ENCODE results near the gene GALNT1.

Gene GALNT1

DNA sequence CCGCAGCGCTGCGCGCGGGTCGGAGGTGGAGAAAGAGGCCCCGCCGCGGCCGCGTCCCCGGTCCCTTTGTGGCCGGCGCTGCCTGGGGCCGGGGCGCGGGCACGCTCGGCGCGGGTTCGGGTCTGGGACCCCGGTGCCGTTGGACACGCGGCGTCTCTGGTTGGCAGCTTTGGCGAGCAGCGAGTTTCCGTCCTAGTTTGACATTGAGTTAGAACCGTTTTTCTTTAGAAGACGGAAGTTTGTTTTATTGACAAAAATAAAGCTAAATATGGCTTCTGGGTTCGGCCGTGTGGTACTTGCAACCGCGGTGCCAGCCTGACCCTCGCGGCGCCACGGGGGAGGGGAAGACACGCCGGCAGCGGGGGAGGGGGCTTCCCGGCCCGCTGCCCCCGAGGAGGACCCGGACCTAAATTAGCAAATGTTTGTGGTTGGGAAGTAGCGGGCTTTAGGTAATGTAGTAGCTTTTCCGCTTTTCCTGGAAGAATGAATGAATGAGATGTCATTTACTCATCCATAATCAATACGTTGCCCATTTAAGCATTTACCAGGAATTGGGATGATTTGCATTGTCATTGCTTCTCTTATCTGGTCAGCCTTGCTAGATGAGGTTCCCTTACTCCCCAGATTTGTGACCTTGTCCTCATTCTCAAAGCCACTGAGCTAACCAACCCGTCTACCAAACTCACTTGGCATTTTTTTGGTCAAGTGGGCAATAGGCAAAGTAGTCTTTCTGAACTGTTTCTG lies 530 bp downstream of the GALNT1 start:
- DNase-seq (ENCODE audit: low spot score), result no peak

DNA sequence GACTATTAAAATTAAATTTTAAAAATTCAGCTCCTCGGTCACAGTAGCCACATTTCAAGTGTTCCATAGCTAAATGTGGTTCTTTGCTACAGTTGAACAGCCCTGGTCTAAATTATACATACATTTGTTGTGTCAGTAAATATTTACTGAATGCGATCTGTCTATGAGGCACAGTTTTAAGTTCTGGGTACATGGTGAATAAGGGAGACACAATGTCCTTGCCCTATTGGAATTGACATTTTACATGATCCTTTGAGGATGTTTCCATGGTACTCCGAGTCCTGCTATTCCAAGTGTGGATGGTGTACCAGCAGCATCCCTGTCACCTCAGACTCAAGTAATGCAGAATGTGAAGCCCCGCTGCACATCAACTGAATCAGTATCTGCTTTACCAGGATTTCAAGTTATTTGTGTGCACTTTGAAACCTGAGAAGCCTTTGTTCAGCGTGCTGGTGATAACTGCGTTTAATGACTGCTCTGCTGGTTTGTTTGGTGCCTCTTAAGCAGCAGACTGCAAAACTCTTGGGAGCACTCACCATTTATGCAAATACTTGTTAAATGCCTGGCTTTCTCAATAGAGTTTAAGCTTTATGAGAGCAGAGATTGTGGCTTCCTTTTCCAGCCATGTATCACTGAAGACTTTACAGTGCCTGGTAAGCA lies 1.5 kb downstream of the GALNT1 start:
- peak; percentile 56 for DNase-seq (ENCODE audit: low spot score)

DNA sequence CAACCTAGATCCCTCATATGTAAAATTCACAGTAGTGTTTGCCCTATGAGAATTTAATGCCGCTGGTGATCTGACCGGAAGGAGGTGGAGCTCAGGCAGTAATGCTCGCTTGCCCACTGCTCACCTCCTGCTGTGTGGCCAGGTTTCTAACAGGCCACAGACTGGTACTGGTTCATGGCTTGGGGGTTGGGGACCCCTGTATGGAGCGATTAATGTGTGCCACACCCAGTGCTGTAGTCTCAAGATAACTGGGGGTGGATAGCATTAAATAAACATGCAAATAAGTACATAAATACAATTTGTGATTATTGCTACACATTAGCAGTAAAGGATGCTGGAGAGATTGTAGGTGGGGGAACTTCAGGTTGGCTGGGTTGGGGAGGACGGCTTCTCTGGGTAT lies 3.2 kb downstream of the GALNT1 start:
- no peak for DNase-seq (ENCODE audit: low spot score)

DNA sequence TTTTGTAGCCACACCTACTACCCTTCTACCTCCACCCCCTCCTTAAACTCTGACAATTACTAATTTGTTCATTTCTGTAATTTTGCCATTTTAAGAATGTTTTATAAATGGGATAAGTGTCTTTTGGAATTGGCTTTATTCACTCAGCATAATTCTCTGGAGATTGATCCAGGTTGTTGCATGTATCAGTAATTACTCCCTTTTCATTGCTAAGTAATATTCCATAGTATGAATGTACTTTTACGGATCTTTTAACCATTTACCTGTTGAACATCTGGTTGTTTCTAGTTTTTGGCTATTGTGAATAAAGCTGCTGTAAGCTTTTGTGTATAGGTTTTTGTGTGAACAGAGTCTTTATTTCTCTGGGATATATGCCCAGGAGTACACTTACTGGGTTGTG lies 4.1 kb downstream of the GALNT1 start:
- no peak for DNase-seq (ENCODE audit: low spot score)

DNA sequence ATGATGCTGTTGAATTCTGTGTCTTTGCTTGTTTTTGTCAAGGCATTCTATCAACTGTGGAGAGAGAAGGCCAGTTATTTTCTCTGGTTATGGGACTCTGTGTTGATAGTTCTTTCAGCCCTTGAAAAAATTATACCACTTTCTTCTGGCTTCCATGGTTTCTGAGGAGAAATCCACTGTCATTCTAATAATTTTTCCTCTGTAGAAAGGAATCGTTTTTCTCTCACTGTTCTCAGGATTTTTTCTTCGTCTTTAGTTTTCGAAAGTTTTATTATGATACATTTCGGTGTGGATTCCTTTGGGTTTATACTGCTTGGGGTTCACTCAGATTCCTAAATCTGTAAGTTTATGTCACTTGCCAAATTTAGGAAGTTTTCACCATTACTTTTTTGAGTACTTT lies 6.6 kb downstream of the GALNT1 start:
- DNase-seq (ENCODE audit: low spot score), result no peak

DNA sequence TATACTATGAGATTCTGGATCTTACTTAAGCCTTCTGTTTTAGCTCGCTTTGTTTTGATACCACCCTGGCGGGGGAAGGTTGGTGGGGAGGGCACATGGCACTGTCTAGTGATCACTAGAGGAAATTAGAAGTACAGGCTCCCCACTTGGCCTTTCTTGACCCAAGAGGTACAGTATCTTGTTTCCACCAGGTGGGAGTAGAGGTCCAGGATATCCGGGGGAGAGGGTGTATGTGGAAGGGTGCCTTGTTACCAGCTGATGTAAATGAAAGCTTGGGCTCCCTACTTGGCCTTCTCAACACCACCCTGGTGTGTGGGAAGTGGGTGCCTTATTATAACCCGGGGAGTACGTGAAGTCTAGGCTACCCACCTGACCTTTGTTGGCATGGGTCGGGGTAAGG lies 7.5 kb downstream of the GALNT1 start:
- no peak for DNase-seq (ENCODE audit: low spot score)

DNA sequence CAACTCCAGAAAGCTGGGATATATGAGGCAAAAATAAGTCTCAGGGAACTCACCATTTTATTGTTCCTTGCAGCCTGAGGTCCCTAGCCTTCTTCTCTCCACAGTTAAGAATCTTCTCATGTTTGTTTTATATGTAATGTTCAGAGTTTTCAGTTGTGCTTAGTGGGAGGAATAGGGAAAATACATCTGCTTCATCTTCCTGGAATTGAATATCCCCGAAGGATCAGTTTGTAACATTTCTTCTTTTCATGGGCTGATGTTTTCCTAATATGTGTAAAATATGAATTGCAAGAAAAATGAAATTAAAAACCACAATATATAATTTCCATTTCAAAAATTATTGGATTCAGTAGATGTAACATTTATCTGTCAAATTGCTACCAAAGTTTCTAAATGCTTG lies 8.0 kb downstream of the GALNT1 start:
- DNase-seq (ENCODE audit: low spot score), result no peak

DNA sequence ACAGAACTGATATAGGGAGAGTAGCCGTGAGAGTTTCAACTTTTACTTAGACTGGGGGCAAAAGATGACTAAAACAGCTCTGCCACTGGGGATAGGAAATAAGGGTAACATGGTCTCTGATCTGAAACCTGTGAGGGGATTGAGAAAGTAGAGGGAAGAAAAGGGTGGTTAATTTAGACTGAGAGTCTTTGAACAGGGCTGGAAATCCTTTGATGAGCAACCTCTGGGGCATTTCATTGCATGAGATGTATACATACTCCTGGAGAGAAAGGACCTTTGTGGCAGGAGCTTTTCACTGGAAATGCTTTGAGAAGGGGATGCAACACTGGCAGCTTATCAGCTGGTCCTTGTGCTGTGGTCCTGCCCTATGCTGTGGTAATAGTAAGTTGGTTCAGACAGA lies 9.4 kb downstream of the GALNT1 start:
- no peak for DNase-seq (ENCODE audit: low spot score)

DNA sequence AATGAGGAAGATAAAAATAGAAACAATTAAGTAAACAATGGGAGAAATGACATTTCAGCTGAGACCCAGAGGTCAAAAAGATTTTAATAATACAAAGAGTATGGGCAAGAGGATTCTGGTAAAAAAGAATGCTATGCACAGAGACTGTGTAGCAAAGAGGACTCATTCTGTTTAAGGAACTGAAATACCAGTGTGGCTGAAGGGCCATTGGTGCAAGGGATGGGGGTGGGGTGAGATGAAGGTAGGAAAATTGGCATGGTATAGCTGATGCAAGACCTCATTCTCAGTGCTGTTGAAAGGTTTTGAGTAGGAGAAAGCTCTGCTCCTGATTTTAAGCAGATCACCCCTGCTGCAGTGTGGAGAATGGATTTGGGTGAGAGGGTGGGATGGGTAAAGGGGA lies 10.8 kb downstream of the GALNT1 start:
- no peak for DNase-seq (ENCODE audit: low spot score)

DNA sequence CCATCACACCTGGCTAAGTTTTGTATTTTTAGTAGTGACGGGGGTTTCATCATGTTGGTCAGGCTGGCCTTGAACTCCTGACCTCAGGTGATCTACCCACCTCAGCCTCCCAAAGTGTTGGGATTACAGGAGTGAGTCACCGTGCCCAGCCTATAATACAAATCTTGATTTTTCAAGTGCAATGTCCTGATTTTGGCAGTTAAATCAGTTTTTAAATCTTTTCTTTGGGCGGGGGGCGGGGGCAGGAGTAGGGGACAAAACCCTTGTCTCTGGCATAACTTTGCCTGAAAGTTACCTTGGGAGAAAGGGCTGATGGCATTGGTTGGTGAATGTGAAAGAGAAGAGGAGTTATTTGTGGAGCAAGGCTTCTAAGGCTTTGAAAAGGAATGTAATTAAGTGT lies 12.3 kb downstream of the GALNT1 start:
- no peak for DNase-seq (ENCODE audit: low spot score)

DNA sequence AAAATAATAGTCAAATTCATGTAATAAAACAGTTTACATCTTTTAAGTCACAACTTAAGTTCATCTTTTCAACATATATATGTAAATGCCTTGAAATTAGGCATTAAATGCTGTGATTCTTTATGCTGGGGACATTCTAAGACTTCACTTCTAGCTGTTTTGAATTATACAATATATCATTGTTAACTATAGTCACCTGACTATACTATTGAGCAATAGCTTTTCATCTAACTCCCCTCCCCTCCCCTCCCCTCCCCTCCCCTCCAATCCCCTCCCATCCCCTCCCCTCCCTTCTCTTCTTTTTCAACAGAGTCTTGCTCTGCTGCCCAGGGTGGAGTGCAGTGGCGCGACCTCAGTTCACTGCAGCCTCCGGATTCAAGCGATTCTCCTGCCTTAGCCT lies 16.2 kb downstream of the GALNT1 start:
- no peak for DNase-seq (ENCODE audit: low spot score)

DNA sequence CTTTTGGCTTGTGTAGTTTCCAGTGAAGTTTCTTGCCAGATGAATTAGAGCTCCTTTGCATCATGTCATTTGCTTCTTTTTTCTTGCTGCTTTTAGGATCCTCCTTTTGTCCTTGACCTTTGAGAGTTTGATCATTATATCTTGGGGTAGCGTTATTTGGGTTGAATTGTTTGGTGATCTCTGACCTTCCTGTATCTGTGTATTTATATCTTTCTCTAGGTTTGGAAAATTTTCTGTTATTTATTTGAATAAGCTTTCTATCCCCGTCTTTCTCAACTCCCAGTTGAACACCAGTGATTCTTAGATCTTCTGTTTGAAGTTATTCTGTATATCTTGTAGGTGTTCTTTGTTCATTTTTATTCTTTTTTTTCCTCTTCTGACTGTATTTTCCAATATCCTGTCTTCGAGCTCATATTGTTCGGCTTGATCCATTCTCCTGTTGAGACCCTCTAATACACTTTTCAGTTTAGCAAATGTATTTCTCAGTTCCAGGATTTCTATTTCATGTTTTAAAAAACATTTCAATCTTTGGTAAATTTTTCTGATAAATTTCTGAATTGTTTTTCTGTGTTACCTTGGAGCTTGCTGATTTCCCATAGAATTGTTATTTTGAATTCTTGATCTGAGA lies 20.8 kb downstream of the GALNT1 start:
- no peak for DNase-seq (ENCODE audit: low spot score)

DNA sequence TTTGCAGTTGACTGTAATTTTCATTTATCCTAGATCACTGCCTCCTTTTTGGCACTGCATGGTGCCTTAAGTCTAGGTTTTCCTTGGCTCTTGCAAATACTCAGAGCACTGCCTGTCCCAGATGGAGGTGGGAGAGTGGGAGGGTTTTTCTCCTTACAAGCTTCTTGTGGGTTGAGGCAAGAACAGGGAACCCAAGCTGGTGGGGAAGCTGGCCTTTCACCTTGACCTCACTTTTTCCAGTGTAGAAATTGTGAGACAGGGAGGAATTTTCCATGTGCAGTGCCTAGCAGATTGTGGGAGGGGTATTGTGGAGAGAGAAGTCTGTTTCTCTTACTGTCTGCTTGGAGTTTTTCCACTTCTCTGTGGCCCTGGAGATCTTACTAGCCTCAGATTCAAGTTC lies 21.5 kb downstream of the GALNT1 start:
- DNase-seq (ENCODE audit: low spot score), result no peak

DNA sequence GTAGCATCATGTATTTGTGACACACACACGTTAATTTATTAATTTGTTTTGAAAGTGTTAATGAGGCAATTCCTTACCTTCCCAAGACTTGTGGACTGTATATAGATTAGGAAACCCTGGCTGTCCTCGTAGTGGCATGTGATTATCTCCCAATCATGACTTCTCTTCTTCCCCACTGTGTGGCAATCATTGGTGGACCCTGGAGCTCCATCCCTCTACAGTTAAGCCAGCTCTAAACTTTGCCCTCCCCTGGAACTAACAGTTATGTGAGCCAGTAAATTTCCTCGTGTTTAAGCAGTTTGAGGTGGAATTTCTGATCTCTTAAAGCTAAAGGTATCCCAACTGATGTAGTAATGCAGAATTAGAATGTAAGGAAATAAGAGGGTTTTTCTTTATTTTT lies 22.0 kb downstream of the GALNT1 start:
- DNase-seq (ENCODE audit: low spot score), result no peak

DNA sequence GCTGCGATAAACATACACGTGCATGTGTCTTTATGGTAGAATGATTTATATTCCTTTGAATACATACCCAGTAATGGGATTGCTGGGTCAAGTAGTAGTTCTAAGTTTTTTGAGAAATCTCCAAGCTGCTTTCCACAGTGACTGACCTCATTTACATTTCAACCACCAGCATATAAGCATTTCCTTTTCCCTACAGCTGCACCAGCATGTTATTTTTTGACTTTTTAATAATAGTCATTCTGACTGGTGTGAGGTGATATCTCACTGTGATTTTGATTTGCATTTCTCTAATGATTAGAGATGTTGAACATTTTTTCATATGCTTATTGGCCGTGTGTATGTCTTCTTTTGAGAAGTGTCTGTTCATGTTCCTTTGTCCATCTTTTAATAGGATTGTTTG lies 22.8 kb downstream of the GALNT1 start:
- no peak for DNase-seq (ENCODE audit: low spot score)

DNA sequence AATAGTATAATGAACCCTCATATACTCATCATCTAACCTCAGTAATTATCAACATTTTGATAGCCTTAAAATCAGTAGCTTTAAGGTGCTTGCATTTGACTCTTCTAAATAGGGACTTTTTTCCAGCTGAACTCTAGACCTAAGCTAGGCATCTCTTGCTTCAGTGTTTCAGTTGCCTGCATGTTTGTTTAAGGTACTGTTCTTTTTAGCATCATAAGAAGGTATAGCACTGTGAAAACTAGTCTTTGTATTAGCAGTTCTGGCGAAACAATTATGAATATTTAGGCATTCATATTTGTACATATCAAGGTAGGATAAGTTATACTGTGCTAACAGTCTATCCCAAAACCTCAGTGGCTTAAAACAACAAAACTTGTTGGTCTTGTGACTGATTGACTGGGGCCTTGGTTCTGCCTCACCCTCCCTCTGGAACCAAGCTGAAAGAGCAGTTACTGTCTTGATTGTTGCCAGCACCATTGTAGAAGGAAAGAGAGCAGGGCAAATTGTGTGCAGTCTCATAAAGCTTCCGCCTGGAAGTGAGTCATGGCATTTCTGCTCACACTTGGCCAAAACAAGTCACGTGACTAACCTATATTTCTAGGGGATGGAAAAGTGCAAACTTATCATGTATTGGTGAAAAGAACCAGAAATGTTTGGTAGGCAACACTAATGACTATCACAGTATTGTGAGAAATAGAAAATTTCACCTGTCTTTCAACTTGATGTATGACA lies 24.3 kb downstream of the GALNT1 start:
- no peak for DNase-seq (ENCODE audit: low spot score)

DNA sequence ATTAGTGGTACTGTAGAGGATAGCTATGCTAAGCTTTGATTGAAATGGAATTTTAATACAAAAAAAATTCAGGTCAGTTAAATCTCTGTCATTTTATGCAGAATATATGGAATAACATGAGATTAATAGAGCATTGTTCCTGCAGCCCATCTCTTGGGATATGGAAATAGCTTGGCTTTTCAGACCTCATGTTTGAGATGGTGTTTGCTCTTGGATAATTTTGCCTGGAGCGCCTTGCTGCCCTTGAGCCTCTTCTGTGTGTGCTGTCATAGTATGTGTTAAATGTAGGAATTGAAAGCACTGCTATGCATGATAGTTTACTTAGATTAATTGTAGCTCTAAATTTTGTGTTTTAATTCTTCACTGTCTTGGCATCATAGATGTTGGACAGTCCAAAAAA lies 27.7 kb downstream of the GALNT1 start:
- no peak for DNase-seq (ENCODE audit: low spot score)

DNA sequence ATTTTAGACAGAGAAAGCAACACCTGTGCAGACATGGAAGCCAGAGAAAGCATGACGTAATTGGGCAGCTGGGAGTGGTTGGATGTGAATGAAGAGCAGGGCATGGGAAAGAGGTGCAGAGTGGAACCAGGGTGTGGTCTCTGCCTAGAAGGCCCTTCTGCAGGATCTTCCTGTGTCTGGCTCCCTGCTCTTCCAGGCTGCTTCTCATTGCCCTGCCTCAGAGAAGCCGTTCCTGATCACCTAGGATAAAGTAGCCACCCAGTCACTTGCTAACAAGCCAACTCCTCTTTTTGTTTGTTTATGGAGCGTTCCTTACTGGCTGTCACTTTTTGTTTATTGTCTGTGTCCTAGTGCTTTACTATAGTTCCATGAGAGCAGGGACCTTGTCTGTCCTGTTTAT lies 28.5 kb downstream of the GALNT1 start:
- no peak for DNase-seq (ENCODE audit: low spot score)

DNA sequence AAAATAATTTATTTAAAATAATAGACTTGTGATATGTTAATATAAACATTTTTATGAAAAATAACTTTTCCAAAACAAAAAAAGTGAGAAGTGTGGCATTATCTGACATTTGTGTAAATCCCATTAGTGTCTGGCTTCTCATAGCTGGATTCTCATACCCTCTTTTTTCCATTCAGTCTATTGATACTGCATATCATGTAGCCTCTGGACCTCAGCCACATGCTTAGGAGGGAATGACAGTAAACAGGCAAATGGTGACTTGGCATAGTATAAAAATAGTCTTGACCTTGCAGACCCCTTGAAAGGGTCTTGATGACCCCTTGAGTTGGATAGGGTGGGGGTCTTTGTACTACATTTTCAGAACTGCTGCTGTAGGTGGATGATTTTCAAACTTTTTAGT lies 29.2 kb downstream of the GALNT1 start:
- DNase-seq (ENCODE audit: low spot score), result no peak

DNA sequence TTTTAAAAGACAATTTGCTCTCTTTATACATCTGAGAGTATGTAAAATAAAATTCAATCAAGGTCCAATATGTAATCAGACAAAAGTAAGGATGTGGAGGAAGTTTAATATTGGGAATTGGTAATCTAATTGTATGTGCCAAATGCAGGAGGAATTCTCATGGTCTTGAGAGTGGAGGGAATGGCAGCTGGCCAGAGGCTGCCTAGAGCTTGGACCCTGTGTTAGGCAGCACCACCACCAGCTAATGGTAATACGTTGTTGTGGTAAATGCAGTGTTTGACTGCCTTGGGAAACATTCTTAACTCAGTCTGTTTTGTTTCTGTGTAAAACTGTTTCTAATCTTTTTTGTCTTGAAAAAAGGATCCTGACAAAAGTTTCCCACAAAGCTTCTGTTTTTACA lies 30.0 kb downstream of the GALNT1 start:
- no peak for DNase-seq (ENCODE audit: low spot score)

DNA sequence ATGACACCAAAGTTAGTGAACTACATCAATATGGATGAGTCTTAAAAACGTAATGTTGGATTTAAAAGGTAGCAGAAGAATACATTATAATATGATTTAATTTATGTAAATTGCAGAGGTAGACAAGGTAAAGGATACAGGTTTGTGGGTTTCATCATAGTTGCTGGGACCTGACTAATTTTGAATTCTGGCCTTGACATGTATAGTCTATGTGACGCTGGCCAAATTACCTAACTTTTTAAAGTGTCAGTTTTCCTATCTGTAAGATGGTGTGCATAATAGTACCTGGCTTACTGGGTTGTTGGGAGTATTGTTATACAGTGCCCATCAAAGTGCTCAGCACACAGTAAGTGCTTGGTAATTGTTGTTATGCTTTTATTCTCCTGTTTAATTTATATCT lies 34.5 kb downstream of the GALNT1 start:
- no peak for DNase-seq (ENCODE audit: low spot score)

DNA sequence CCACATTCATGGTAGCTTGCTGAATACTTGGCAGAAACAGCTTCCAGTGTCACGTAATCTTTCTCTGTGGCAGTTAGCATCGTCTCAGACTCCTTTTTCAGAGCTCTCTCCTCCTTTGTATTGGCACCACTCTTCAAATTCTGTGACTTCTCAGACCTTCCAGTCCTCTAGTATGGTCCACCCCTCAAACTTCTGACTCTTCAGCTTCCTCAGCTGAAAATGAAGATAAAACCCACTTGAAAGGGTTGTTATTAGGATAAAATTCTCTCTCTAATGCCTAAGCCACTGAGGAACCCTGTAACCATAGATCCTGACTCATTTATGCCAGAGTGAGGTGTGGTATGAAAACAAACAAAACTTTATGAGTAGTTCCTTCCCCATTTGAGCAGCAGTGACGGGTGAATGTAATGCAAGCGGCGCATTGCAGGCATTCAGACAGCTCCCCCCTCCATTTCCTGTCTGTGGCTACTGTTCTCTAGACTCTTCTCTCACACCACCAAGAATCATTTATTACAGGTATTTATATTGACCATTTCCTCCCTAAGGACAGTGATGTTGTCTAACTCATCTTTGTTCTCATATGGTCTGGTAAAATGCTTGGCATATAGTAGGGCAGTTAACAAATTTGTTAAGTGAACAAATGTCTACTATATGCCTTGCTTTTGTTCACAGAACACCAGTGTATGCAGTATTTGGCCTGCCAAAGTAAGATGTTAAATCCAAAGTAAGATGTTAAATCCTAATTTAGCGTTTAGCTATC lies 35.3 kb downstream of the GALNT1 start:
- no peak for DNase-seq (ENCODE audit: low spot score)
